Stimulated activated CD8-positive, alpha-beta memory T cell treated with anti-CD3 and anti-CD28 coated beads, Interleukin-12 subunit alpha, Interleukin-12 subunit beta, amount 100 ng/mL, for 24 hours (primary cell): Measurements from ENCODE around the gene FRAT2.

Experiments
- DNase-seq: peaks from one replicate; pipeline ENCODE4 v3.0.0-alpha.2; 2020; ENCODE audit errors: extremely low read depth

FRAT2 gene

GRCh38 chr10:97334370-97335175 is at the start of gene FRAT2:
FRAT2 (minus strand) TSS chr10:97334729; CDS start chr10:97334572, 157 bp downstream.
- DNase-seq: peak; percentile 73

- no peak for DNase-seq
These were observed 49.6 kb upstream of the FRAT2 start for GRCh38 chr10:97384156-97384555.

GRCh38 chr10:97383159-97383558 is 48.6 kb upstream of the FRAT2 start:
- DNase-seq: no peak

GRCh38 chr10:97381626-97382025 is 47.1 kb upstream of the FRAT2 start:
- no peak for DNase-seq

GRCh38 chr10:97380516-97380915 is 46.0 kb upstream of the FRAT2 start:
- DNase-seq: no peak

DNA sequence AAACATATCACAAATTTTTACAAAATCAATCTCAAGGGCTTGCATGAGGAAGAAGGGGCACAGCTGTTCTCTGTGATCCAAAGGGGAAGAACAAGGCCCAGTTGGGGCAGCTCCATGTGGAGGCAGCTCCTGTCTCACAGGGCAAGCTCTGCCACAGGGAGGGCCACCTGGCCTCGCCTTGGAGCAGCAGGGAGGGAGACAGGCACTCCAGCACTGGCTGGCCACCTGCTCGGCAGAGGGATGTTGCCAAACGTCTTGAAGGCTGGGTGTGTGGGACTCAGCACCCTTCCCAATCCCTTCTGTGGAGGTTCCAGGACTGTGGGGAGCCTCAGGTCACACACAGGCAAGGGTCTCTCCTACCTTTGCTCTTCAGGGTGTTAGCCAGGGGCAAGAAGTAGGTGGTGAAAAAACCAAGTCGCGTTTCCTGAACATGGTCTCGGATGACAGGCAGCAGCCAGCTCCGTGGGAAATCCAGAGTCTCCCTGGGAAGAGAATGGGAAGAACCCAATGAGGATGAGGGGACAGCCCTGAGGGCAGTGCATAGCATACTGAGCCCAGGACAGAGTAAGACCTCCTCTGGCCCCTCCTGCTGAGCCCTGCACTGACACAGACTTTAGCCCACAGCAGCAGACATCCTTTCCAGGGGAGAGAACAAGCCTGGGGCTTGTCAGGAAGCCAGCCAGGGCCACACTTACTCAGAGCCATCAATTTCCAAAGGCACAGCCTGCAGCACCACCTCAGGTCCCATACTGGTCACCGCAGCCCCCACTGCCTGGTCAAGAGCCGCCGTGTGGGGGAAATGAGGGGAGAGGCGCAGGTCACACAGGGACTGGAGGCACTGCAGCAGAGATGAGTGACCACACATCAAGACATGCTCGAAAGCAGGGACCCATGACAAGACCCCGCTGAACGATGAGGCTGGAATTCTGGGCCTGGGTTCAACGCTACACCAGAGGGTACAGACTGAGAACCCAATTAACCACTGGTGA is 44.7 kb upstream of the FRAT2 start:
- DNase-seq: no peak

- DNase-seq: no peak
These were observed 41.9 kb upstream of the FRAT2 start for GRCh38 chr10:97376413-97376812.

DNA sequence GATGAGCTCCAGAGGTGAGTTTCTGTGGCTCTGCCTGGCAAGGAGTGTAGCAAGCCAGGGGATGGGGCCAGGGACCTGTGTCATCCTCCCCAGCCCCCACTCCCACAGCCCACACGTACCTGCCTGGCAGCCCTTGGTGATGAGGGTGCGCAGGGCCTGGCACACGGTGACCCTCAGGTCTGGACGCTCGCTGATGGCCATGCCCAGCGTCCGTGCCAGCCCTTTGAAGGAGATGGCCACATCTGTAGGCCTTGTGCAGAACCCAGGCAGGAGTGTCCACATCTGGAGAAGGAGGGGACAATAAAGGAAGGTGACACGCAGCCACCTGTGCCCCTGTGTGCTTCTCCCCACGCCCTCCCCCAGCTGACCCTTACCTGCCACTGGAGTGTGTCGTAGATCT is 38.9 kb upstream of the FRAT2 start:
- DNase-seq: no peak

- no peak for DNase-seq
These were observed 37.8 kb upstream of the FRAT2 start for GRCh38 chr10:97372233-97372875.

GRCh38 chr10:97371696-97372095 is 37.2 kb upstream of the FRAT2 start:
- DNase-seq: no peak

DNA sequence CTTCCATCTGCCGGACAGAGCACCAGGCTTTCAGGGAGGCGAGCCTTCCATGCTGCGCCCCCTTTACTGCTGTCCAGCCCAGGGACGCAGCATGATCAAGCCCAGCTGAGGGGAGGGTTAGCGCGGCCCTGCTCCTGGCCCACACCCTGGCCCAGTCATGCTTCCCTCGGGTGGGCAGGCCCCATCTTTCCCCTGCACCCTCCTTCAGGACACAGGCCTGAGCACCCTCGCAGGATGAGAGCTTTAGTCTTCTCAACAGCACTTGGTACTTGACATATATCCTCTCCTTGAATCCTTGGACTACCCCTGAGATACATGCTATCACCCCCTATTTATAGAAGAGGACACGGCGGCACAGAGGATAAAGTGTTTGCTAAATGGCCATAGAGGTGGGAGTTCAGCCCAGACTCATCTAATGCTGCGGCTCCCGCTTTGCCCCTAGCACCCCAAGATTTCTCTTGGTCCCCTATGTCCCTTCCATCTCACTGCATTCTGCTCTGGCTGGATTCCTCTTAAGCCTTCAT is 32.7 kb upstream of the FRAT2 start:
- DNase-seq: no peak

GRCh38 chr10:97366572-97366971 is 32.0 kb upstream of the FRAT2 start:
- no peak for DNase-seq

- no peak for DNase-seq
These were observed 31.3 kb upstream of the FRAT2 start for GRCh38 chr10:97365761-97366351.

DNA sequence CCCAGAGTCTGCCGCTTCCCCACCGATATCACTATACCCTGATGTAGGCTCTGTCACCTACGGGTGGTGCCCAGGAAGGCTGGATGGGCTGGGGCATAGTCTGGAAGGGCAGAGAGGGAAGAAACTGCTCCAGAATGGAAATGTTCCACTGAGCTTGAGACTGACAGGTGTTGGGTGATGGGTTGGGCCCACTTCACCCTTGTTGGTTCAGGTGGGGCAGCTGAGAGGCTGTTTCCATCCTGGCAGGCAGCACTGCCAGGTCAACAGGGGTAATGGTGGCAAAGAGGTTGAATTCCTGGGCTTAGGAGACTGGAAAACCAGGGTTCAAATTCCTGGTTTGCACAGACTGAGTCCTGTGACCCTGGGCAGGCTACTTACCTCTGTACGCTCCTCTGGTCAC is 28.5 kb upstream of the FRAT2 start:
- DNase-seq: no peak

DNA sequence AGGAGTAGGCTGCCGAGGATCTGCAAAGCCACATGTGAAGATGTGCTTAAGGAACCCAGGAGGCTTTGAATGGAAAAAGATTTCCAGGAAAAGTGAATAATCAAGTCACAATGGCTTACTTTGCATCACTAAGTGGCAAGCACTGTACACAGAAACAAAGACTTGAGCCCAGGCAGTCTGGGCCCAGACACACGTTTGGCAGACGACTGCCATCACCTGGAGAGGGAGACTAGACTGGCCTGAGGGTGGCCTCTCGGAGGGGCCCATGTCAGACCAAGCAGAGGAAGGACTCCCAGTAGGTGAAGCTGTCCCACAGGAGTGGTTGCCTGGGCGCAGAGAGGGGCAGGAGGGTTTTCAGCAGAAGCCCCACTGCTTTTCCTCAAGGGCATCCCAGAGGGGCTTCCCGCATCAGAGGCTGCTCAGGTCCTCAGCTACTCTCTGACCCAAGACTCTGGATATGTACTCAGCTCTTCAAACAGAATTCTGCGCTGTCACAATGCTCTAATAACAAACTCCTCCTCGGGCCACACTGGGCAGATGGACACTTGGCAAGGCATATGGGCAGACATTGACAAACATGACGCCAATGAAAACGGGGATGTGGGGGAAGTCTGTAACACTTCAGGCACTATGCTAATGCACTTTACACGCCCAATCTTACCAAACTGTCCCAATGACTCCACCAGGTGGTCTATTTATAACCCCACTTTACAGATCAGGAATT is 27.9 kb upstream of the FRAT2 start:
- DNase-seq: no peak

GRCh38 chr10:97361537-97361901 is 27.0 kb upstream of the FRAT2 start:
- DNase-seq: no peak

DNA sequence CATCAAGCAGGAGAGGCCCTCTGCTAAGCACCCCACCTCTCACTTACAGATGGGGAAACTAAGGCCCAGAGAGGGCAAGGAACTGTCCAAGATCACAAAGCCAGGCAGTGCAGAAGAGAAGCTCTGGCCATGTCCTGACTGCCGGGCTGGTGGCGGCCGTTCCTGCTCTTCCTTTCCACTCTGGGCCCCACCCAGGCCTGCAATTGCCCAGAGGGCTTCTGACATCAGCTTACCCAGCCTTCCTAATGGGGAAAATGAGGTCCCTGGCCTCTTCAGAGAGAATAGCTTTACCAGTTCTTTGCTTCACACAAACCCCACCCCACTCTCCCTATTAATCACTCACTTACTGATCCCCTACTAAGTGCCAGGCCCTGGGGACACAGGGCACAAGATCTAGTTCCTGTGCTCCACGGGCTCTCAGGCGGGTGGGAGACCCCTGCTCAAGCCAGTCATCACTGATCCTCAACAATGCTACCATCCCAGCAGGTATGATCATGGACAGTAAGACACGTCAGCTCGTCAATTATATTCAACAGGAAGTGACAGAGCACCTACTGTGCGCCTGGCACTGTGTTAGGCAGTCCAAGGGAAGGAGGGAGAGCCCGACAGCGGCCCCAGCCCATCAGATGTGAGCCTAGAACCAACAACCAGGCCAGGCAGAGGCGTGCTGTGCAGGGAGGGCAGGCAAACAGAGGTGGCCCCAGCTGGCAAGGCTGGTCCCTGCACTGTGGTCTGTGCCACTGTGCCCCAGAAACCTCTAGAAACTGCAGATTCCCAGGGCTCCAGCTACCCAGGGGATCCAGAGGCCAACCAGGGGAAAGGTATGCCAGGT is 26.4 kb upstream of the FRAT2 start:
- DNase-seq: no peak

DNA sequence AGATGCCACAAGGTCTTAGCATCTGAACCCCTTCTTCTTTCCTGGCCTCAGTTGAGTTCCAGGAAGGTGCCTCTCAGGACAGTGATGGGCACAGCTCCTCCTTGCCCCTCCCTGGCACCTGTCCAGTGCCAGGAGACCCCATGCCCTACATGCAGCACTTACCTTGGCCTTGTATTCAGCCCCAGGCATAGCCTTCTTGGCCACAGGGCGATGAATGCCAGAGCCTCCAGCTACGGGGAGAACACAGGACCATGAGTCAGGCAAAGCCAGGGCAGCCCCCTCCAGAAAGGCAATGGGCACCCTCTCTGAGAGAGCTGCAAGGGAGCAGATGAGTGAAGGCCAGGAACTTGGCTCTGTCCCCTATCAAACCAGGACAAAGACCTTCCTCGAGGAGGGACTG is 24.3 kb upstream of the FRAT2 start:
- no peak for DNase-seq

DNA sequence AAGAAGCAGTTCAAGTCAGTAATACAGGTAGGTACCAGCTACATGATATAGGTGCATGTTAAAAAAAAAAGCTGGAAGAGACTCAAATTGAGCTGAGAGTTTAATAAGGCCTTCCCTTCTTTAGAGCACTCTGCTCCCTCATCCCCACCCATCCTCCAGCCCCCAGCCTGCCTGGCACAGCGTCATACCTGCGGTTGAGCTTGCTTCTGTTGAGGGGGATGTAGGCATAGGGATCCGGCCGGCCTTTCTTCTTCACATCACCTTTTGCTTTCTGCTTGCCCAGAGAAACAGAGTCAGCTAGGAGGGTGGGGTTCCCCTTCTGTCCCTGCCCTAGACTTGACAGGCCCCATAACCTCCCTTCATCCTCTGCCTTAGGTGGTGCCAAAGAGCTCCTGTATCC is 23.8 kb upstream of the FRAT2 start:
- DNase-seq: no peak

- no peak for DNase-seq
These were observed 22.4 kb upstream of the FRAT2 start for GRCh38 chr10:97356918-97357317.
